Skeletal muscle satellite cell (primary cell): ENCODE results near the gene SFI1.
"Not testable (repeated sequence)": the region's sequence is repeated elsewhere in the genome, so short reads cannot be mapped to it uniquely, and the experiment has no call there.

Experiments
- H3K27me3 ChIP-seq: 2 replicates; pipeline ENCODE4 v1.7.0; 2013; ENCODE audit warnings: low read length; ENCODE audit not compliant: control insufficient read depth, insufficient read depth
- H3K36me3 ChIP-seq: 2 replicates; pipeline ENCODE4 v1.7.0; 2013; ENCODE audit warnings: mild to moderate bottlenecking, control low read depth, low read length; ENCODE audit not compliant: insufficient read depth
- H3K4me1 ChIP-seq: 2 replicates; pipeline ENCODE4 v1.7.0; 2013; ENCODE audit warnings: low read length; ENCODE audit not compliant: control insufficient read depth, insufficient read depth
- H3K4me2 ChIP-seq: 2 replicates; pipeline ENCODE4 v1.7.0; 2013; ENCODE audit warnings: mild to moderate bottlenecking, low read length
- H3K4me3 ChIP-seq: 2 replicates; pipeline ENCODE4 v1.7.0; 2013; ENCODE audit warnings: low read length
- H3K9ac ChIP-seq: 2 replicates; pipeline ENCODE4 v1.7.0; 2013; ENCODE audit warnings: mild to moderate bottlenecking, low read depth, low read length, moderate library complexity
- H3K9me3 ChIP-seq: replicated peaks from 2 replicates; pipeline ENCODE4 v1.7.0; 2013; ENCODE audit warnings: mild to moderate bottlenecking, control low read depth, low read length

Gene SFI1

GRCh38 chr22:31526270-31526669, 29.9 kb downstream of the SFI1 start:
- no peaks in the 10 kb centered on the region for H3K36me3 ChIP-seq
- no peak overlapping the region for H3K9ac ChIP-seq
- H3K4me2 ChIP-seq, result no peak overlapping the region
- H3K9me3 ChIP-seq, result no peaks in the 10 kb centered on the region
- H3K4me1 ChIP-seq, result peaks cover 16% of the 10 kb centered on the region
- H3K4me3 ChIP-seq, result no peak overlapping the region
- H3K27me3 ChIP-seq, result no peaks in the 10 kb centered on the region

GRCh38 chr22:31530823-31531195, 34.5 kb downstream of the SFI1 start:
- Histone ChIP-seq H3K36me3 (no peaks in the 10 kb centered on the region), H3K4me2 (peak overlapping the region; percentile 34), H3K4me1 (peaks cover 23% of the 10 kb centered on the region), H3K27me3 (no peaks in the 10 kb centered on the region), H3K9me3 (no peaks in the 10 kb centered on the region), H3K9ac (peak overlapping the region; percentile 52), H3K4me3 (no peak overlapping the region)

- peaks cover 23% of the 10 kb centered on the region for H3K4me1 ChIP-seq
These were observed 35.7 kb downstream of the SFI1 start for GRCh38 chr22:31532060-31532459.

GRCh38 chr22:31533374-31533773, 37.0 kb downstream of the SFI1 start:
- H3K4me1 ChIP-seq, result peaks cover 23% of the 10 kb centered on the region
- H3K36me3 ChIP-seq, result no peaks in the 10 kb centered on the region
- H3K9me3 ChIP-seq, result no peaks in the 10 kb centered on the region
- H3K4me3 ChIP-seq, result no peak overlapping the region
- no peak overlapping the region for H3K4me2 ChIP-seq
- H3K9ac ChIP-seq, result no peak overlapping the region
- no peaks in the 10 kb centered on the region for H3K27me3 ChIP-seq

More at GRCh38 chr22:31532060-31532459, 35.7 kb downstream of the SFI1 start:
- no peak overlapping the region for H3K4me2 ChIP-seq
- H3K4me3 ChIP-seq, result no peak overlapping the region
- H3K9me3 ChIP-seq, result no peaks in the 10 kb centered on the region
- no peaks in the 10 kb centered on the region for H3K27me3 ChIP-seq
- no peak overlapping the region for H3K9ac ChIP-seq
- no peaks in the 10 kb centered on the region for H3K36me3 ChIP-seq

- no peak overlapping the region for H3K9ac ChIP-seq
- H3K4me3 ChIP-seq, result no peak overlapping the region
- H3K27me3 ChIP-seq, result no peaks in the 10 kb centered on the region
- H3K36me3 ChIP-seq, result peaks cover 4% of the 10 kb centered on the region
- H3K4me1 ChIP-seq, result peaks cover 4% of the 10 kb centered on the region
- H3K4me2 ChIP-seq, result no peak overlapping the region
- H3K9me3 ChIP-seq, result no peaks in the 10 kb centered on the region
These were observed 40.7 kb downstream of the SFI1 start for GRCh38 chr22:31537019-31537535.

- Histone ChIP-seq H3K4me1 (peaks cover 1% of the 10 kb centered on the region), H3K9ac (no peak overlapping the region), H3K27me3 (no peaks in the 10 kb centered on the region), H3K36me3 (peaks cover 4% of the 10 kb centered on the region), H3K4me3 (no peak overlapping the region), H3K4me2 (no peak overlapping the region), H3K9me3 (no peaks in the 10 kb centered on the region)
These were observed 42.5 kb downstream of the SFI1 start for GRCh38 chr22:31538815-31539214.

- H3K27me3 ChIP-seq, H3K9ac ChIP-seq, H3K36me3 ChIP-seq, H3K9me3 ChIP-seq, H3K4me2 ChIP-seq, H3K4me3 ChIP-seq, H3K4me1 ChIP-seq: not testable (repeated sequence)
These were observed 43.8 kb downstream of the SFI1 start for GRCh38 chr22:31540166-31540565.

- H3K4me2 ChIP-seq, result no peak overlapping the region
- H3K4me3 ChIP-seq, result no peak overlapping the region
- H3K4me1 ChIP-seq, result peaks cover 8% of the 10 kb centered on the region
- H3K9ac ChIP-seq, result no peak overlapping the region
- H3K9me3 ChIP-seq, result no peaks in the 10 kb centered on the region
- peaks cover 4% of the 10 kb centered on the region for H3K36me3 ChIP-seq
- no peaks in the 10 kb centered on the region for H3K27me3 ChIP-seq
These were observed 44.6 kb downstream of the SFI1 start for GRCh38 chr22:31540966-31541365.

GRCh38 chr22:31544481-31545480, 48.4 kb downstream of the SFI1 start:
- Histone ChIP-seq H3K9me3 (no peaks in the 10 kb centered on the region), H3K27me3 (no peaks in the 10 kb centered on the region), H3K36me3 (peaks cover 6% of the 10 kb centered on the region), H3K4me3 (no peak overlapping the region), H3K4me2 (no peak overlapping the region), H3K4me1 (peaks cover 8% of the 10 kb centered on the region), H3K9ac (no peak overlapping the region)

GRCh38 chr22:31550871-31551370, 54.6 kb downstream of the SFI1 start:
- no peak overlapping the region for H3K4me2 ChIP-seq
- no peak overlapping the region for H3K4me3 ChIP-seq
- H3K4me1 ChIP-seq, result peaks cover 2% of the 10 kb centered on the region
- peaks cover 22% of the 10 kb centered on the region for H3K36me3 ChIP-seq
- H3K27me3 ChIP-seq, result no peaks in the 10 kb centered on the region
- no peak overlapping the region for H3K9ac ChIP-seq
- H3K9me3 ChIP-seq, result no peaks in the 10 kb centered on the region

- Histone ChIP-seq H3K4me3 (no peak overlapping the region), H3K4me1 (peaks cover 6% of the 10 kb centered on the region), H3K9me3 (no peaks in the 10 kb centered on the region), H3K9ac (no peak overlapping the region), H3K27me3 (no peaks in the 10 kb centered on the region), H3K36me3 (peaks cover 4% of the 10 kb centered on the region), H3K4me2 (no peak overlapping the region)
These were observed 60.4 kb downstream of the SFI1 start for GRCh38 chr22:31556627-31557203.
